ENCODE results near the gene RNF212. TPM values are rescaled to one million over a fixed set of nuclear protein-coding genes. Genes with fewer than 3 reads are reported as not detected.

RNF212 gene
- total and polyA plus RNA-seq, 12 donors: 0.21 to 2.1 (median 0.31) TPM; not detected in 4

DNA sequence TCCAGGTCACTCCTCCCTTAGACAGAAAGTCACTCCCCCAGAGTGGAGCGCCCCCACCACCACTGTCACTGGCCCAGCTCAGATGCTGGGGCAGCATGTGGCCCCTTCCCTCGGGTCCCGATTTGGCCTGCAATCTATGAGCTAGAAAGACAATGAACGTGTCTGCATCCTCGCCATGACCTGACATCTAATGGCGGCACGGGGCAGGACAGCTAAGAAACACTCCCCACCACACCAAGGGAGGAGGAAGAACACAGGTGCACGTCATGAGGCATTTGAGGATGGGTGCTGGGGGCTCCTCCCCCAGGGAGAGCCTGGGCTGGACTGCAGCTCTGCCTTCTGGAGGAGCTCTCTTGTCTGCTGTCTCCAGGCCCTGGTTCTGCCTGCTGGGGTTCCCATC is 8.7 kb downstream of the RNF212 start:
- WGBS, 2 donors: 84 to 87% methylated on average over 8 of the region's 8 CpGs

GRCh38 chr4:1099684-1100335 is 13.6 kb downstream of the RNF212 start:
- Histone ChIP-seq H3K36me3 (no peaks in the 10 kb centered on the region), H3K9me3 (no peaks in the 10 kb centered on the region), H3K4me3 (no peak overlapping the region), H3K27me3 (peaks cover 0 to 3% (median 0%) of the 10 kb centered on the region in 7 donors), H3K4me1 (no peaks in the 10 kb centered on the region), H3K27ac (no peak overlapping the region)
- 82 to 83% methylated on average over 27 of the region's 27 CpGs for WGBS, 2 donors
- intact Hi-C loops (cut with DNase I): no loop called here
- no peak for DNase-seq
- no peak for TF ChIP-seq CTCF (IDR thresholded peaks at IDR 0.05)
- ATAC-seq: no peak

More for the DNA sequence above, 8.7 kb downstream of the RNF212 start:
- no peak for TF ChIP-seq CTCF (IDR thresholded peaks at IDR 0.05)
- ATAC-seq (no peak), DNase-seq (no peak)
- H3K4me1 ChIP-seq: no peaks in the 10 kb centered on the region
- H3K9me3 ChIP-seq: no peaks in the 10 kb centered on the region
- no peak overlapping the region for H3K27ac ChIP-seq
- H3K4me3 ChIP-seq: no peak overlapping the region
- H3K27me3 ChIP-seq: peaks cover 0 to 19% (median 13%) of the 10 kb centered on the region in 7 donors
- H3K36me3 ChIP-seq: no peaks in the 10 kb centered on the region
- intact Hi-C loops (cut with DNase I): no loop called here

DNA sequence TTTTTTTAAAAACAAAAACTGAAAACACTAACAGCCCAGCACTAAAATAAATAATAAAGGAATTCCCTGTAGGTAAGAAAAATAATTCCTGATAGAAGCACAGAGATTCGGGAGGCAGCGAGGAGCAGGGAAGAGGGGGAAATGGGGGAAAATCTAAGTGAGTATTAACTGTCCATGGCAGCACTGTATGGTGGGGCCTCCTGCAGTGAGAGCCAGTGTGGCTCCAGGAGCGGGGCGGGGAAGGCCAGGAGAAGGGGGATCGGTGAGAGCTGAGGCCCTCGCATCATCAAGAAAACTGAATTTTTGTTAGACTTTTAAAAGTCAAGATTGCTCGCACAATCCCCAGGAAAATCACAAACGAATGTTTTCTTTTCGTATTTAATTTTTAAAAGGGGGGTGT is 14.1 kb downstream of the RNF212 start:
- ATAC-seq (no peak), DNase-seq (no peak)
- intact Hi-C loops (cut with DNase I): no loop called here
- Histone ChIP-seq H3K9me3 (no peaks in the 10 kb centered on the region), H3K4me3 (no peak overlapping the region), H3K27me3 (peaks cover 0 to 3% (median 0%) of the 10 kb centered on the region in 7 donors), H3K36me3 (no peaks in the 10 kb centered on the region), H3K27ac (no peak overlapping the region), H3K4me1 (no peaks in the 10 kb centered on the region)
- WGBS, 2 donors: 91 to 92% methylated on average over 9 of the region's 9 CpGs
- TF ChIP-seq CTCF (IDR thresholded peaks at IDR 0.05): no peak

- DNase-seq (no peak), ATAC-seq (no peak)
- Histone ChIP-seq H3K4me1 (no peaks in the 10 kb centered on the region), H3K9me3 (no peaks in the 10 kb centered on the region), H3K27me3 (peaks cover 0 to 3% (median 0%) of the 10 kb centered on the region in 7 donors), H3K27ac (no peak overlapping the region), H3K4me3 (no peak overlapping the region), H3K36me3 (no peaks in the 10 kb centered on the region)
- 92 to 93% methylated on average over 8 of the region's 8 CpGs for WGBS, 2 donors
- intact Hi-C loops (cut with DNase I): no loop called here
- no peak for TF ChIP-seq CTCF (IDR thresholded peaks at IDR 0.05)
Measured at GRCh38 chr4:1098311-1098925, 14.9 kb downstream of the RNF212 start.
